ENCODE data around the gene BLOC1S4.

BLOC1S4 gene

GRCh38 chr4:6694177-6694901 is 21.6 kb upstream of the BLOC1S4 start:
- ChIA-PET CTCF (interaction anchor here (0.7 to 1.1 kb wide), 3 partner anchors 13 to 696 kb away, joined by 3 to 4 read pairs (median 3); no protein-coding TSS in a partner anchor), POLR2A (interaction anchor here (0.6 to 4.8 kb wide), 5 partner anchors 15 to 54 kb away, joined by 3 to 21 read pairs (median 11); partner anchors contain the start of genes BLOC1S4, MRFAP1 and MRFAP1L1)
- no peak for DNase-seq (ENCODE audit: extremely low spot score)
- TF ChIP-seq ELF4 (IDR thresholded peaks at IDR 0.05), result no peak

- ChIA-PET POLR2A (interaction anchor here (1.2 to 4.8 kb wide), 5 partner anchors 12 to 55 kb away, joined by 4 to 21 read pairs (median 7); partner anchors contain the start of genes BLOC1S4, MRFAP1 and MRFAP1L1), CTCF (interaction anchor here (0.9 kb wide), 1 partner anchor 21 kb away, joined by 3 read pairs; no protein-coding TSS in a partner anchor)
- TF ChIP-seq NFRKB (IDR thresholded peaks at IDR 0.05) (no peak), ELF4 (IDR thresholded peaks at IDR 0.05) (no peak), ARNT (IDR thresholded peaks at IDR 0.05) (no peak), FOXM1 (IDR thresholded peaks at IDR 0.05; ENCODE audit: borderline replicate concordance) (no peak), FOXA1 (IDR thresholded peaks at IDR 0.05) (no peak), BHLHE40 (IDR thresholded peaks at IDR 0.05; ENCODE audit: borderline replicate concordance) (no peak), LEF1 (IDR thresholded peaks at IDR 0.05; ENCODE audit: borderline replicate concordance) (no peak), CTBP1 (IDR thresholded peaks at IDR 0.05; ENCODE audit: borderline replicate concordance) (no peak), L3MBTL2 (conservative IDR thresholded peaks at IDR 0.05) (no peak), SUZ12 (IDR thresholded peaks at IDR 0.05) (no peak)
- no peak for DNase-seq (ENCODE audit: extremely low spot score)
Measured at GRCh38 chr4:6695660-6696610, 20.0 kb upstream of the BLOC1S4 start.

GRCh38 chr4:6696611-6697010 is 19.4 kb upstream of the BLOC1S4 start:
- CTCF ChIA-PET, result no interaction called here
- TF ChIP-seq HDGF (IDR thresholded peaks at IDR 0.05; ENCODE audit: borderline replicate concordance), result no peak
- TF ChIP-seq L3MBTL2 (conservative IDR thresholded peaks at IDR 0.05), result no peak
- no peak for TF ChIP-seq FOXA1 (IDR thresholded peaks at IDR 0.05)
- TF ChIP-seq FOXK2 (IDR thresholded peaks at IDR 0.05), result no peak
- TF ChIP-seq NFRKB (IDR thresholded peaks at IDR 0.05), result no peak
- TF ChIP-seq ELF4 (IDR thresholded peaks at IDR 0.05), result no peak
- no peak for TF ChIP-seq ARNT (IDR thresholded peaks at IDR 0.05)
- no peak for TF ChIP-seq TARDBP (IDR thresholded peaks at IDR 0.05)
- no peak for TF ChIP-seq LEF1 (IDR thresholded peaks at IDR 0.05; ENCODE audit: borderline replicate concordance)
- no peak for TF ChIP-seq FOXM1 (IDR thresholded peaks at IDR 0.05; ENCODE audit: borderline replicate concordance)
- TF ChIP-seq SUZ12 (IDR thresholded peaks at IDR 0.05), result no peak
- TF ChIP-seq PKNOX1 (IDR thresholded peaks at IDR 0.05), result no peak
- TF ChIP-seq BHLHE40 (IDR thresholded peaks at IDR 0.05; ENCODE audit: borderline replicate concordance), result no peak
- TF ChIP-seq CTBP1 (IDR thresholded peaks at IDR 0.05; ENCODE audit: borderline replicate concordance), result no peak
- no peak for TF ChIP-seq ZNF384 (IDR thresholded peaks at IDR 0.05)
- DNase-seq (ENCODE audit: extremely low spot score), result no peak
- POLR2A ChIA-PET, result interaction anchor here (1.2 to 4.8 kb wide), 4 partner anchors 11 to 23 kb away, joined by 4 to 21 read pairs (median 9); partner anchors contain the start of genes BLOC1S4 and MRFAP1L1

GRCh38 chr4:6697131-6697530 is 18.8 kb upstream of the BLOC1S4 start:
- DNase-seq (ENCODE audit: extremely low spot score), result no peak
- CTCF ChIA-PET, result no interaction called here
- POLR2A ChIA-PET, result interaction anchor here (1.8 to 4.8 kb wide), 2 partner anchors 19 to 24 kb away, joined by 7 to 21 read pairs; partner anchors contain the start of gene BLOC1S4
- TF ChIP-seq PKNOX1 (IDR thresholded peaks at IDR 0.05) (no peak), FOXA1 (IDR thresholded peaks at IDR 0.05) (no peak), FOXM1 (IDR thresholded peaks at IDR 0.05; ENCODE audit: borderline replicate concordance) (no peak)

GRCh38 chr4:6699388-6699787 is 16.6 kb upstream of the BLOC1S4 start:
- TF ChIP-seq BHLHE40 (IDR thresholded peaks at IDR 0.05; ENCODE audit: borderline replicate concordance) (no peak), FOXM1 (IDR thresholded peaks at IDR 0.05; ENCODE audit: borderline replicate concordance) (no peak), LEF1 (IDR thresholded peaks at IDR 0.05; ENCODE audit: borderline replicate concordance) (no peak), ARNT (IDR thresholded peaks at IDR 0.05) (no peak)
- CTCF ChIA-PET, result no interaction called here
- DNase-seq (ENCODE audit: extremely low spot score), result no peak
- POLR2A ChIA-PET, result interaction anchor here (0.8 to 1.4 kb wide), 3 partner anchors 10 to 59 kb away, joined by 3 to 5 read pairs (median 3); partner anchors contain the start of gene MRFAP1L1

- POLR2A ChIA-PET, result no interaction called here
- CTCF ChIA-PET, result interaction anchor here (0.7 kb wide), 1 partner anchor 41 kb away, joined by 3 read pairs; no protein-coding TSS in a partner anchor
- no peak for DNase-seq (ENCODE audit: extremely low spot score)
- TF ChIP-seq ZNF384 (IDR thresholded peaks at IDR 0.05) (no peak), ARNT (IDR thresholded peaks at IDR 0.05) (no peak), BHLHE40 (IDR thresholded peaks at IDR 0.05; ENCODE audit: borderline replicate concordance) (no peak), SUZ12 (IDR thresholded peaks at IDR 0.05) (no peak), FOXK2 (IDR thresholded peaks at IDR 0.05) (no peak), NFRKB (IDR thresholded peaks at IDR 0.05) (no peak), HDGF (IDR thresholded peaks at IDR 0.05; ENCODE audit: borderline replicate concordance) (no peak), PKNOX1 (IDR thresholded peaks at IDR 0.05) (no peak), SP1 (IDR thresholded peaks at IDR 0.05) (no peak), L3MBTL2 (conservative IDR thresholded peaks at IDR 0.05) (no peak), LEF1 (IDR thresholded peaks at IDR 0.05; ENCODE audit: borderline replicate concordance) (no peak), FOXM1 (IDR thresholded peaks at IDR 0.05; ENCODE audit: borderline replicate concordance) (no peak), TARDBP (IDR thresholded peaks at IDR 0.05) (no peak), CTBP1 (IDR thresholded peaks at IDR 0.05; ENCODE audit: borderline replicate concordance) (no peak), ELF4 (IDR thresholded peaks at IDR 0.05) (no peak), FOXA1 (IDR thresholded peaks at IDR 0.05) (no peak)
Measured at GRCh38 chr4:6699903-6700302, 16.1 kb upstream of the BLOC1S4 start.
